A375 (cell line): ENCODE results near the gene FNIP2. TPM values are rescaled to one million over a fixed set of nuclear protein-coding genes. Genes with fewer than 3 reads are reported as not detected.

Experiments used
- small RNA-seq: library from RNA; depleted of rRNA; stranded (forward); fragments of <200 nt; gene quantifications from one replicate; pipeline ENCODE3, GENCODE V24; 2014
- total RNA-seq: library from RNA; depleted of rRNA; stranded (reverse); fragments of >200 nt; shearing (Covaris generic); gene quantifications from 2 replicates; pipeline ENCODE4 v1.2.3, GENCODE V29; 2014; rRNA removed

FNIP2 gene
- total RNA-seq = 5.1 and 5.7 TPM in 2 replicates

GRCh38 chr4:158768555-158769174 is at the start of gene FNIP2:
Gene FNIP2, plus strand, starts transcription at chr4:158769026. Its CDS starts 187 bp downstream, at chr4:158769213.

GRCh38 chr4:158722917-158723793 is 45.7 kb upstream of the FNIP2 start, which contains the start of gene PPID:
Gene PPID, minus strand, starts transcription at chr4:158723396. Its CDS starts 108 bp downstream, at chr4:158723288.

Small RNA genes lying within 50 kb of the gene (small RNA-seq; reads per million reads assigned to genes)
- 1.0 reads per million, percentile 56 among the genes with 10 or more reads in this experiment for gene RF00157
- gene RNU6-128P = not detected

Other genes with a start within 250 kb of the FNIP2 start
- not detected in 2 replicates for gene RXFP1, start 247.1 kb upstream of the FNIP2 start, total RNA-seq
- gene C4orf46, start 97.1 kb upstream of the FNIP2 start, total RNA-seq = 7.3 and 8.2 TPM in 2 replicates
- gene ETFDH, start 96.7 kb upstream of the FNIP2 start, total RNA-seq = 15.3 and 21.0 TPM in 2 replicates
- gene PPID, start 45.6 kb upstream of the FNIP2 start, total RNA-seq = 26.2 and 33.6 TPM in 2 replicates